Measurements from ENCODE around the gene GPBAR1.
"Not testable (repeated sequence)": the region's sequence is repeated elsewhere in the genome, so short reads cannot be mapped to it uniquely, and the experiment has no call there.

The GPBAR1 gene

GRCh38 chr2:218267259-218267658, 6.4 kb downstream of the GPBAR1 start:
- DNase-seq (ENCODE audit: low read depth in 2 of 2): no peak

- peak; percentile 100 for DNase-seq (ENCODE audit: low read depth in 2 of 2)
These were observed 9.3 kb downstream of the GPBAR1 start, which contains the start of the genes AAMP and PNKD for GRCh38 chr2:218269900-218270720. AAMP (minus strand) TSS chr2:218270137; CDS start chr2:218270086, 51 bp downstream. PNKD (plus strand) TSS chr2:218270519; CDS start chr2:218270536, 17 bp downstream.

- no peak for DNase-seq (ENCODE audit: low read depth in 2 of 2)
These were observed 10.1 kb downstream of the GPBAR1 start for GRCh38 chr2:218270721-218271486.

- no peak for DNase-seq (ENCODE audit: low read depth in 2 of 2)
These were observed 10.6 kb downstream of the GPBAR1 start for GRCh38 chr2:218271487-218271797.

GRCh38 chr2:218271865-218272530, 11.2 kb downstream of the GPBAR1 start:
- DNase-seq (ENCODE audit: low read depth in 2 of 2): no peak

- peak; percentile 65 to 75 for DNase-seq (ENCODE audit: low read depth in 2 of 2)
These were observed 11.9 kb downstream of the GPBAR1 start for GRCh38 chr2:218272531-218273212.

- DNase-seq (ENCODE audit: low read depth in 2 of 2): not testable (repeated sequence)
These were observed 12.5 kb downstream of the GPBAR1 start for GRCh38 chr2:218273214-218273907.

- no peak for DNase-seq (ENCODE audit: low read depth in 2 of 2)
These were observed 13.1 kb downstream of the GPBAR1 start for GRCh38 chr2:218273908-218274249.

GRCh38 chr2:218274586-218274985, 13.8 kb downstream of the GPBAR1 start:
- DNase-seq (ENCODE audit: low read depth in 2 of 2): no peak

- no peak for DNase-seq (ENCODE audit: low read depth in 2 of 2)
These were observed 14.7 kb downstream of the GPBAR1 start for GRCh38 chr2:218275371-218276072.

- DNase-seq (ENCODE audit: low read depth in 2 of 2): no peak
These were observed 16.4 kb downstream of the GPBAR1 start for GRCh38 chr2:218276986-218277755.

GRCh38 chr2:218277921-218278320, 17.1 kb downstream of the GPBAR1 start:
- no peak for DNase-seq (ENCODE audit: low read depth in 2 of 2)

GRCh38 chr2:218278531-218279360, 17.9 kb downstream of the GPBAR1 start:
- no peak for DNase-seq (ENCODE audit: low read depth in 2 of 2)

GRCh38 chr2:218280260-218280870, 19.6 kb downstream of the GPBAR1 start:
- DNase-seq (ENCODE audit: low read depth in 2 of 2): no peak

GRCh38 chr2:218281449-218281848, 20.6 kb downstream of the GPBAR1 start:
- no peak for DNase-seq (ENCODE audit: low read depth in 2 of 2)

- no peak for DNase-seq (ENCODE audit: low read depth in 2 of 2)
These were observed 21.6 kb downstream of the GPBAR1 start for GRCh38 chr2:218282173-218282991.

GRCh38 chr2:218284106-218284811, 23.4 kb downstream of the GPBAR1 start:
- DNase-seq (ENCODE audit: low read depth in 2 of 2): peak; percentile 29 to 46

All from stimulated activated CD4-positive, alpha-beta T cell treated with anti-CD3 and anti-CD28 coated beads, Interleukin-1b, Interleukin-23, amount 100 ng/mL, for 4 hours (primary cell).